ENCODE results near the gene C4orf54. TPM values are rescaled to one million over a fixed set of nuclear protein-coding genes. Genes with fewer than 3 reads are reported as not detected.

C4orf54 gene
- total and polyA plus RNA-seq, 2 of the 8 experiments (the other 6 are each of a cell fraction or from before 2014, with no cell fraction given): not detected

DNA sequence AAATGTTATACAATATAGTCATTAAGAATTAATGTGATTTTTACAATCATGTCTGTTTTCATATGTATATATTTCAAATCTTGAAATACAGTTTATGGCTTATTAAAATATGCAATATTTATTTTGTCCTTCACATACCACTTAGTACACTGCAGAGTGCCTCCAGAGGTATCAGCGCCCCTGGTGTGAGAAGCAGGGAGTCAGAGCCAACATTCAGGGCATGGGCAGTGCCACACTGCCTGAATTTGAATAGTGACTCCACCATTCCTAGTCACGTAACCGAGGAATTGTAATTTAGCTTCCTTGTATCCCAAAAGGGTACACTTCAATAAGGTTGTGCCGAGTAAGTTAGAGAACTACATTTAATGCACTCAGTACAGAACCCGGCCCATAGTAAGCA lies 4.3 kb upstream of the C4orf54 start (continued):
- TF ChIP-seq, protein P1, sequence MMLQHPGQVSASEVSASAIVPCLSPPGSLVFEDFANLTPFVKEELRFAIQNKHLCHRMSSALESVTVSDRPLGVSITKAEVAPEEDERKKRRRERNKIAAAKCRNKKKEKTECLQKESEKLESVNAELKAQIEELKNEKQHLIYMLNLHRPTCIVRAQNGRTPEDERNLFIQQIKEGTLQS (IDR thresholded peaks at IDR 0.05; ENCODE audit: insufficient read depth, low read depth, low read length): no peak
